Bronchial epithelial cell (primary cell): ENCODE measurements around the gene C1QTNF1. TPM values are rescaled to one million over a fixed set of nuclear protein-coding genes. Genes with fewer than 3 reads are reported as not detected.

ENCODE experiments used
- DNase-seq: peaks from one replicate; pipeline ENCODE4 v3.0.0-alpha.2; 2010; ENCODE audit warnings: low read depth
- FAIRE-seq: peaks from 2 replicates; lab custom pipeline; 2011; peaks lifted over from hg19 to GRCh38; lab: Jason Lieb, UNC
- H3K27me3 ChIP-seq: 2 replicates; pipeline ENCODE4 v1.5.1; 2011; ENCODE audit warnings: low read length; ENCODE audit not compliant: control insufficient read depth, insufficient read depth
- H3K36me3 ChIP-seq: 2 replicates; pipeline ENCODE4 v1.5.1; 2011; ENCODE audit warnings: low read length; ENCODE audit not compliant: control insufficient read depth, insufficient read depth
- H3K4me3 ChIP-seq: 2 replicates; pipeline ENCODE4 v1.5.1; 2011; ENCODE audit warnings: mild to moderate bottlenecking, low read depth, low read length, control low read depth
- total RNA-seq: library from RNA; depleted of rRNA; stranded (reverse); fragments of >200 nt; gene quantifications from 2 replicates; pipeline ENCODE4 v1.2.1, GENCODE V29; 2014
- TF ChIP-seq, protein P1 (sequence below): IDR thresholded peaks from 2 replicates; pipeline ENCODE4 v1.5.1; 2011; ENCODE audit warnings: mild to moderate bottlenecking, moderate library complexity, low read length, control low read depth, inconsistent platforms; ENCODE audit not compliant: insufficient read depth, severe bottlenecking

Gene C1QTNF1
- total RNA-seq, 1 donor from 2014 or later, result 0.79 TPM

DNA sequence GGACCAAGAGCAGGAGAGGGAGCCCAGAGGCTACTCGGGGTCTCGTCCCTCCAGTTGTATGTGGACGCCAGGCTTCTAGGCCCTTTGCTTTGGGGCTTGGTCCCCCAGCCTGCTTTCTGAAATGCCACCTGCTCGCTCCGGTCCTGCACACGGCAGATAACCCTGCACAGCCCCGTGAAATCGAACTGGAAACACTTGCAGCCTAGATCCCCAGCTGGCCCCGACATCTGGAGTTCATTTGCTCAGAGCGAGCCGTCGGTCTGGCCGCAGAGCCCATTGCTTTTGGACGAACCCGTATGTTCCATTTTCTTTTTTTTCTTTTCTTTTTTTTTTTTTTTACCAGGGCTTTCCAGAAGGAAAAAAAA, 22.9 kb downstream of the C1QTNF1 start:
- Histone ChIP-seq H3K27me3 (no peaks in the 10 kb centered on the region), H3K36me3 (no peaks in the 10 kb centered on the region), H3K4me3 (no peak overlapping the region)
- FAIRE-seq, result no peak
- no peak for DNase-seq
- TF ChIP-seq, protein P1, sequence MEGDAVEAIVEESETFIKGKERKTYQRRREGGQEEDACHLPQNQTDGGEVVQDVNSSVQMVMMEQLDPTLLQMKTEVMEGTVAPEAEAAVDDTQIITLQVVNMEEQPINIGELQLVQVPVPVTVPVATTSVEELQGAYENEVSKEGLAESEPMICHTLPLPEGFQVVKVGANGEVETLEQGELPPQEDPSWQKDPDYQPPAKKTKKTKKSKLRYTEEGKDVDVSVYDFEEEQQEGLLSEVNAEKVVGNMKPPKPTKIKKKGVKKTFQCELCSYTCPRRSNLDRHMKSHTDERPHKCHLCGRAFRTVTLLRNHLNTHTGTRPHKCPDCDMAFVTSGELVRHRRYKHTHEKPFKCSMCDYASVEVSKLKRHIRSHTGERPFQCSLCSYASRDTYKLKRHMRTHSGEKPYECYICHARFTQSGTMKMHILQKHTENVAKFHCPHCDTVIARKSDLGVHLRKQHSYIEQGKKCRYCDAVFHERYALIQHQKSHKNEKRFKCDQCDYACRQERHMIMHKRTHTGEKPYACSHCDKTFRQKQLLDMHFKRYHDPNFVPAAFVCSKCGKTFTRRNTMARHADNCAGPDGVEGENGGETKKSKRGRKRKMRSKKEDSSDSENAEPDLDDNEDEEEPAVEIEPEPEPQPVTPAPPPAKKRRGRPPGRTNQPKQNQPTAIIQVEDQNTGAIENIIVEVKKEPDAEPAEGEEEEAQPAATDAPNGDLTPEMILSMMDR, result no peak

DNA sequence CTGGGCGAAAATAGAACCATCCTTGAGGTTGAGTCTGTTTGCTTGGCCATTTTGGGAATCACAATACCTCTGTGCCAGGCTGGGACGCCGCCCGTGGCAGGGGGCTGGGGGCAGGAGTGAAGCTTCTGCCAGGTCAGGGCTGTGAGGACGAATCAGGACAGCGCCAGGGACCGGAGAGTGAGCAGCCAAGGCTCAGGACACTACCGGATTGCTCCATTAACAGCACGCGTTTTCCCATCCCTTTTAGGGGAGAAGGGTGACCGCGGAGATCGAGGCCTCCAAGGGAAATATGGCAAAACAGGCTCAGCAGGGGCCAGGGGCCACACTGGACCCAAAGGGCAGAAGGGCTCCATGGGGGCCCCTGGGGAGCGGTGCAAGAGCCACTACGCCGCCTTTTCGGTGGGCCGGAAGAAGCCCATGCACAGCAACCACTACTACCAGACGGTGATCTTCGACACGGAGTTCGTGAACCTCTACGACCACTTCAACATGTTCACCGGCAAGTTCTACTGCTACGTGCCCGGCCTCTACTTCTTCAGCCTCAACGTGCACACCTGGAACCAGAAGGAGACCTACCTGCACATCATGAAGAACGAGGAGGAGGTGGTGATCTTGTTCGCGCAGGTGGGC, 23.4 kb downstream of the C1QTNF1 start:
- H3K4me3 ChIP-seq, result no peak overlapping the region
- no peak for DNase-seq
- no peaks in the 10 kb centered on the region for H3K27me3 ChIP-seq
- no peak for FAIRE-seq
- no peaks in the 10 kb centered on the region for H3K36me3 ChIP-seq
- TF ChIP-seq, protein P1, result no peak

DNA sequence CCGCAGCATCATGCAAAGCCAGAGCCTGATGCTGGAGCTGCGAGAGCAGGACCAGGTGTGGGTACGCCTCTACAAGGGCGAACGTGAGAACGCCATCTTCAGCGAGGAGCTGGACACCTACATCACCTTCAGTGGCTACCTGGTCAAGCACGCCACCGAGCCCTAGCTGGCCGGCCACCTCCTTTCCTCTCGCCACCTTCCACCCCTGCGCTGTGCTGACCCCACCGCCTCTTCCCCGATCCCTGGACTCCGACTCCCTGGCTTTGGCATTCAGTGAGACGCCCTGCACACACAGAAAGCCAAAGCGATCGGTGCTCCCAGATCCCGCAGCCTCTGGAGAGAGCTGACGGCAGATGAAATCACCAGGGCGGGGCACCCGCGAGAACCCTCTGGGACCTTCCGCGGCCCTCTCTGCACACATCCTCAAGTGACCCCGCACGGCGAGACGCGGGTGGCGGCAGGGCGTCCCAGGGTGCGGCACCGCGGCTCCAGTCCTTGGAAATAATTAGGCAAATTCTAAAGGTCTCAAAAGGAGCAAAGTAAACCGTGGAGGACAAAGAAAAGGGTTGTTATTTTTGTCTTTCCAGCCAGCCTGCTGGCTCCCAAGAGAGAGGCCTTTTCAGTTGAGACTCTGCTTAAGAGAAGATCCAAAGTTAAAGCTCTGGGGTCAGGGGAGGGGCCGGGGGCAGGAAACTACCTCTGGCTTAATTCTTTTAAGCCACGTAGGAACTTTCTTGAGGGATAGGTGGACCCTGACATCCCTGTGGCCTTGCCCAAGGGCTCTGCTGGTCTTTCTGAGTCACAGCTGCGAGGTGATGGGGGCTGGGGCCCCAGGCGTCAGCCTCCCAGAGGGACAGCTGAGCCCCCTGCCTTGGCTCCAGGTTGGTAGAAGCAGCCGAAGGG, 24.2 kb downstream of the C1QTNF1 start:
- Histone ChIP-seq H3K27me3 (no peaks in the 10 kb centered on the region), H3K4me3 (no peak overlapping the region), H3K36me3 (no peaks in the 10 kb centered on the region)
- TF ChIP-seq, protein P1, result no peak
- DNase-seq, result no peak
- no peak for FAIRE-seq

DNA sequence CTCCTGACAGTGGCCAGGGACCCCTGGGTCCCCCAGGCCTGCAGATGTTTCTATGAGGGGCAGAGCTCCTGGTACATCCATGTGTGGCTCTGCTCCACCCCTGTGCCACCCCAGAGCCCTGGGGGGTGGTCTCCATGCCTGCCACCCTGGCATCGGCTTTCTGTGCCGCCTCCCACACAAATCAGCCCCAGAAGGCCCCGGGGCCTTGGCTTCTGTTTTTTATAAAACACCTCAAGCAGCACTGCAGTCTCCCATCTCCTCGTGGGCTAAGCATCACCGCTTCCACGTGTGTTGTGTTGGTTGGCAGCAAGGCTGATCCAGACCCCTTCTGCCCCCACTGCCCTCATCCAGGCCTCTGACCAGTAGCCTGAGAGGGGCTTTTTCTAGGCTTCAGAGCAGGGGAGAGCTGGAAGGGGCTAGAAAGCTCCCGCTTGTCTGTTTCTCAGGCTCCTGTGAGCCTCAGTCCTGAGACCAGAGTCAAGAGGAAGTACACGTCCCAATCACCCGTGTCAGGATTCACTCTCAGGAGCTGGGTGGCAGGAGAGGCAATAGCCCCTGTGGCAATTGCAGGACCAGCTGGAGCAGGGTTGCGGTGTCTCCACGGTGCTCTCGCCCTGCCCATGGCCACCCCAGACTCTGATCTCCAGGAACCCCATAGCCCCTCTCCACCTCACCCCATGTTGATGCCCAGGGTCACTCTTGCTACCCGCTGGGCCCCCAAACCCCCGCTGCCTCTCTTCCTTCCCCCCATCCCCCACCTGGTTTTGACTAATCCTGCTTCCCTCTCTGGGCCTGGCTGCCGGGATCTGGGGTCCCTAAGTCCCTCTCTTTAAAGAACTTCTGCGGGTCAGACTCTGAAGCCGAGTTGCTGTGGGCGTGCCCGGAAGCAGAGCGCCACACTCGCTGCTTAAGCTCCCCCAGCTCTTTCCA, 25.1 kb downstream of the C1QTNF1 start:
- H3K36me3 ChIP-seq, result no peaks in the 10 kb centered on the region
- H3K4me3 ChIP-seq, result no peak overlapping the region
- H3K27me3 ChIP-seq, result no peaks in the 10 kb centered on the region
- no peak for DNase-seq
- TF ChIP-seq, protein P1, result no peak
- no peak for FAIRE-seq

DNA sequence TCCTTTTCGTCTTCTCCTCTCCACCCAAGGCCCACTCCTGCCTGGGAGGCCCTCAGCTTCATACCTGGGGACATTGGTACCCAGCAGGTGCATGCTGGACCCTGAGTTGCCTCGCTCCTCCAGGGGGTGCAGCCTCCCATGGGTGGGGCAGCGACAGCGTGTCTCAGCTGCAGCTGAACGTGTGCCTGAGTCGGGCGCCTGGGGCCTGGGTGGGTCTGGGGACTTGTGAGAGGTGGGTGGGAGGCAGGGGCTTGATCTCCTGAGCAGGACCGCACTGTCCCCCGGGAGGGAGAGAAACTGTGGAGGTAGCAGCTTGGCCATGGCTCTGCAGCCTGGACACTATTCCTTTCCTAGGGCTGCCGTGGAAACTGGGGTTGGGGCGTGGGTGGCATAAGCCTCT, 25.9 kb downstream of the C1QTNF1 start:
- Histone ChIP-seq H3K36me3 (no peaks in the 10 kb centered on the region), H3K27me3 (no peaks in the 10 kb centered on the region), H3K4me3 (no peak overlapping the region)
- TF ChIP-seq, protein P1, result no peak
- FAIRE-seq, result no peak
- no peak for DNase-seq
